Smooth muscle cell of the brain vasculature (primary cell): ENCODE results near the gene DISP3.
"Not testable (repeated sequence)": the region's sequence is repeated elsewhere in the genome, so short reads cannot be mapped to it uniquely, and the experiment has no call there.

Experiments
- DNase-seq: peaks from one replicate; pipeline ENCODE4 v3.0.0-alpha.2; 2012; ENCODE audit warnings: low read depth, low spot score

Gene DISP3

GRCh38 chr1:11573116-11573692, 94.2 kb downstream of the DISP3 start:
- no peak for DNase-seq

- DNase-seq: no peak
Measured at GRCh38 chr1:11575553-11575952, 96.6 kb downstream of the DISP3 start.

GRCh38 chr1:11576109-11576875, 97.3 kb downstream of the DISP3 start:
- DNase-seq: no peak

- no peak for DNase-seq
Measured at GRCh38 chr1:11578004-11578403, 99.0 kb downstream of the DISP3 start.

- no peak for DNase-seq
Measured at GRCh38 chr1:11579506-11579905, 100.6 kb downstream of the DISP3 start.

GRCh38 chr1:11580049-11580448, 101.1 kb downstream of the DISP3 start:
- not testable (repeated sequence) for DNase-seq

- no peak for DNase-seq
Measured at GRCh38 chr1:11581445-11581991, 102.6 kb downstream of the DISP3 start.

GRCh38 chr1:11585389-11585788, 106.4 kb downstream of the DISP3 start:
- DNase-seq: no peak
